Epithelial cell of proximal tubule (primary cell): ENCODE data around the gene MEGF11. TPM values are rescaled to one million over a fixed set of nuclear protein-coding genes. Genes with fewer than 3 reads are reported as not detected.

ENCODE experiments used
- DNase-seq: peaks from one replicate; pipeline ENCODE4 v3.0.0-alpha.2; 2011; ENCODE audit warnings: low read depth
- H3K4me3 ChIP-seq: 2 replicates; pipeline ENCODE4 v1.5.1; 2011; ENCODE audit warnings: low read depth, mild to moderate bottlenecking, low read length
- total RNA-seq: library from RNA; depleted of rRNA; stranded (reverse); fragments of >200 nt; gene quantifications from 2 replicates; pipeline ENCODE4 v1.2.3, GENCODE V29; 2015
- TF ChIP-seq, protein P1 (sequence below): conservative IDR thresholded peaks from 2 replicates; pipeline ENCODE4 v1.5.1; 2012; ENCODE audit warnings: low read depth, mild to moderate bottlenecking, low read length

MEGF11 gene
- total RNA-seq, 1 donor from 2014 or later = 3.7 TPM

DNA sequence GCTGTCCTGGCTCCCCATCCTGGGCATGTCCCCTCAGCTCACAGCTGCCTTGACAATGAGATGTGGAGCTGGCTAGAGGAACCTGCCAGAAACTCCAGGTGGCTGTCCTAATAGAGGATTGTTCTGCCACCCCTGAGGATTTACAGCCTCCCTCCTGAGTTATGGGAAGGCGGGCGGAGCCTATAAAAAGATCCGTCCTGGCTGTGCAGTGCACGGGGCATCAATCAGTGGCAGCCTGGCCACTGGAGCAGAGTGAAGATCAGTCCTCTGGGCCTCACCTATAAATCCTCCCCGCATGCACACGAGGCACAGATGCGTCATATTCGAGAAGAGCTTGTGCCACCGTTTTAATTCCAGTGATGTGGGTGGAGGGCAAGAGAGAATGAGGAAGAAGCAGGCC, 90.0 kb downstream of the MEGF11 start:
- TF ChIP-seq, protein P1, sequence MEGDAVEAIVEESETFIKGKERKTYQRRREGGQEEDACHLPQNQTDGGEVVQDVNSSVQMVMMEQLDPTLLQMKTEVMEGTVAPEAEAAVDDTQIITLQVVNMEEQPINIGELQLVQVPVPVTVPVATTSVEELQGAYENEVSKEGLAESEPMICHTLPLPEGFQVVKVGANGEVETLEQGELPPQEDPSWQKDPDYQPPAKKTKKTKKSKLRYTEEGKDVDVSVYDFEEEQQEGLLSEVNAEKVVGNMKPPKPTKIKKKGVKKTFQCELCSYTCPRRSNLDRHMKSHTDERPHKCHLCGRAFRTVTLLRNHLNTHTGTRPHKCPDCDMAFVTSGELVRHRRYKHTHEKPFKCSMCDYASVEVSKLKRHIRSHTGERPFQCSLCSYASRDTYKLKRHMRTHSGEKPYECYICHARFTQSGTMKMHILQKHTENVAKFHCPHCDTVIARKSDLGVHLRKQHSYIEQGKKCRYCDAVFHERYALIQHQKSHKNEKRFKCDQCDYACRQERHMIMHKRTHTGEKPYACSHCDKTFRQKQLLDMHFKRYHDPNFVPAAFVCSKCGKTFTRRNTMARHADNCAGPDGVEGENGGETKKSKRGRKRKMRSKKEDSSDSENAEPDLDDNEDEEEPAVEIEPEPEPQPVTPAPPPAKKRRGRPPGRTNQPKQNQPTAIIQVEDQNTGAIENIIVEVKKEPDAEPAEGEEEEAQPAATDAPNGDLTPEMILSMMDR = no peak
- no peak overlapping the region for H3K4me3 ChIP-seq
- no peak for DNase-seq

DNA sequence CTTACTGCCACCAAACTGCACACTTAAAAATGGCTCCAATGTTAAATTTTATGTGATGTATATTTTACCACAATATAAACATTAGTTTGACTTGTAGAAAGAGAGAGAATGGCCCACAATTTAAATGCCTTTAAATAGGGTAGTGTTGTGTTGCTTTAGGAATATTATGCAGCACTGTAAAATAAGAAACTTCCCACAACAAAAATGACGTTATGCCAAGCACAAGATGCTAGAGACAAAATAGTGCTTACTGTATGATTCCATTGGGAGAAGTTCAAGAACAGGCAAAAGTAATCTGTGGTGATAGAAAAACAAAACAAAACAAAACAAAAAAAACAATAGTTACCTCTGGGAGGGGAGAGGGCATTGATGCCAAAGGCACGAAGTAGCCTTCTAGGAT, 91.3 kb downstream of the MEGF11 start:
- no peak for DNase-seq
- no peak overlapping the region for H3K4me3 ChIP-seq
- TF ChIP-seq, protein P1 = no peak

DNA sequence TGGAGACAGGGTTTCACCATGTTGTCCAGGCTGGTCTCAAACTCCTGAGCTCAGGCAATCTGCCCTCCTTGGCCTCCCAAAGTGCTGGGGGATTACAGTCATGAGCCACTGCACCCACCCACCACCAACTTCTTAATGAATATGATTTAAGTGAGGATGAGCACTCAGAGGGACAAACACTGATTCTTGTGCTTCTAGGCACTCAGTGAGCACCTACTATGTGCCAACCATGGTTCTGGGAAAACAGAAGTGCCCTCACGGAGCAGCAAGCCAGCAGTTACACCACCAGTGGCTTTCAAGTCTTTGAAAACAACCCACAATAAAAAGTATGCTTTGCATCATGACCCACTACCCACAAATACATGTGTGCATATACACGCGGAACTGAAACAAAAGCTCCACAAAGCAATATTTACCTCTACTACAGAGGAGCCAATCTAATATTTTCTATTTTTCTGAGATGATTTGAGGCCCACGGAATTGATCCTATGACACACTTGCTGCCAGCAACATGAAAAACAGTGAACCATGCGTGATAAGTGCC, 91.9 kb downstream of the MEGF11 start:
- H3K4me3 ChIP-seq = no peak overlapping the region
- TF ChIP-seq, protein P1 = no peak
- DNase-seq = no peak

DNA sequence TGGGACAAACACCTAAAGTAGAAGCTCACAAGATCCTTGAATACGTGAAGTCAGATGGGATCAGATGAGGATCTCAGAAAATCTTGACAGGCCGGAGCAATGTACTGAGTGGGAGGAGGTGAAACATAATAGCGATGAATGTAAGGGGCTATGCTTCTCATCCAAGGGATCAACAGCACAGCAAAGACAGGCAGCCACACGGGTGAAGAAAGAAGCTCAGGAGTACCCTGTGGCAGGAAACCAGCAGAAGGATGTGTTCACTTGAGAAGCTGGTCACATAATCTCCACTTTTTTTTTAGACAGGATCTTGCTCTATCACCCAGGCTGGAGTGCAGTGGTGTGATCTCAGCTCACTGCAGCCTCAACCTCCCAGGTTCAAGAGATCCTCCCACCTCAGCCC, 92.4 kb downstream of the MEGF11 start:
- DNase-seq = no peak
- TF ChIP-seq, protein P1 = no peak
- H3K4me3 ChIP-seq = no peak overlapping the region

DNA sequence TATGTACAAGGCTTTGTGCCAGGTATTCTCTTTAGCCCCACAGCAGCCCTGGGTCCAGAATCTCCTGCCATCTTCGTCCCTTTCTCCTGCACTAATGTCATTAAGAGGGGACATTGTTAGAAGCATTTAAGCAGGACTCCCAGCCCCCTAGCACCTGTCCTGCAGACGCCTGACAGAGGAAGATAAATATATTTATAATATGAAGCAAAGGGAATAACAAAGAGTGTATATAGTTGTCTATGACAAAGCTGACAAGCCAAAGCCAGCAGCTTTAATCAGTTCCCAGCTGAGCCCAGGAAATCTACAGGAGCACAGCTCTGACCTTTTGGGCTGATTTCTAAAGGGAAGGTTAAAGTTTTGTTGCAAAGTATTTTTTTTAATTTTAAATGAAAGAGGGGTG, 96.0 kb downstream of the MEGF11 start:
- TF ChIP-seq, protein P1 = no peak
- DNase-seq = no peak
- H3K4me3 ChIP-seq = no peak overlapping the region

DNA sequence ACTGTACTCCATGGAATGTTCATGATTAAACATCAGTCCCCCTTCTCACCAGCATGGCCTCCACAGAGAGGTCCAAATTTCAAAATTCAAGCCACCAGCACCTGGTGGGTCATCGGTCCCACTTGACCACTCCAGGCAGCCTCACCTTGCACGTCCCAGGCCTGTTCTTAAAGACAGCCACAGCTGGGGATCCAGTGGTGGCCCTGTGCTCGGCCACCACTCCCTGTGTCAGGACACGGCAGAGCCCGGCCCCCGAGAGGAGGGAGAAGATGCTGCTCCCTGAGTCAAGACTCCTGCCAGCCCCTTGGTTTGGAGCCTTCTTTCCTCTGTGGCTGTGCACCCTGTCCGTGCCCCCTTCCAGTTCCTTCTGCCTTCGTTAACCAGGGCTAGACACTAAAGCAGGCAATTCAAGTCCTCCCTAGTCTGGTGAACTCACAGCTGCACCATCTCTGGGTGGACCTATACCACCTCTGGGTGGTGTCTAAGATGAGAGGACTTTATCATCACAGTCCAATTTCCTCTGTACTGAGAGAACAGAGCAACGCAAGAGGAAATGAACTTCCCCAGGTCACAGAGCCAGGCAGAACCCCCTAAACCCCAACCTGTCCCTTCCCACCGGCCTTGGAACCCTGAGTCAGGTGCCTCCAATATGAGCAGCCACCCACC, 97.1 kb downstream of the MEGF11 start:
- TF ChIP-seq, protein P1 = no peak
- no peak for DNase-seq
- H3K4me3 ChIP-seq = no peak overlapping the region

DNA sequence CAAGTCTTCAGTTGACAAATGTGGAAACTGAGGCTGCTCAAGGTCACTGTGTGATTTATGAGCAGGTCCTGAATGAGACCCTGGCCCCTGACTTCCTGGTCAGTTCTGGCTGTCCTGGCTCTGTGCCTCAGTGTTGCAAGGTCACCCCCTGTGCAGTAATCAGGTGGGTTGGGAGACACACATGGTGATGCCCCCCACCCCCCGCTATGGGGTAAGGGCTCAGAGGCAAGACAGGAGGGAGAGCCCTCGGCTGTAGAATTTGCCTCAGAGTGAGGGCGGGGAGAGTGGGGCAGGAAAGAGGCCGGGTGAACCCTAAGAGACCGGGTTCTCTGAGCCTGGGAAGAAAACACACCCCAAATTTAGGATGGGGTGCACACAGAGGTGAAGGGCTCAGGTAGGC, 98.5 kb downstream of the MEGF11 start:
- TF ChIP-seq, protein P1 = no peak
- H3K4me3 ChIP-seq = no peak overlapping the region
- DNase-seq = no peak
